Heart left ventricle (tissue), 16 donors: ENCODE data around the gene TMEM51. TPM values are rescaled to one million over a fixed set of nuclear protein-coding genes. Genes with fewer than 3 reads are reported as not detected.
A peak's percentile ranks its signal among the peaks of the same experiment; 100 is the strongest.

Experiments used
- ATAC-seq, 4 donors: fragments of 200-7000 bp; cut with Tn5 transposase; one replicate each; pipeline ENCODE4 v1.9.1; 2020 to 2022; ENCODE audit warnings: moderate library complexity in 4 of 4, mild to moderate bottlenecking in 3 of 4, moderate number of reproducible peaks in 1 of 4
- DNase-seq, 5 donors: peaks; one replicate each; pipeline ENCODE4 v3.0.0-alpha.2; 2020
- H3K27ac ChIP-seq, 12 donors: fragments of 200-600 bp; sonication (generic) in 4 of 12; one replicate each; pipeline versions ENCODE4 v1.5.0 to v1.8.0; 2016 to 2022; ENCODE audit warnings: mild to moderate bottlenecking in 2 of 12
- H3K27me3 ChIP-seq, 9 donors: fragments of 200-600 bp; sonication (generic) in 2 of 9; one replicate each; pipeline versions ENCODE4 v1.5.1 to v1.8.0; 2016 to 2022; ENCODE audit warnings: mild to moderate bottlenecking in 3 of 9
- H3K36me3 ChIP-seq, 9 donors: fragments of 200-600 bp; sonication (generic) in 2 of 9; one replicate each; pipeline versions ENCODE4 v1.5.0 to v1.8.0; 2018 to 2022; ENCODE audit warnings: mild to moderate bottlenecking in 2 of 9
- H3K4me1 ChIP-seq, 12 donors: fragments of 200-600 bp; sonication (generic) in 4 of 12; one replicate each; pipeline versions ENCODE4 v1.5.0 to v1.8.0; 2016 to 2022; ENCODE audit warnings: mild to moderate bottlenecking in 3 of 12
- H3K4me3 ChIP-seq, 12 donors: fragments of 200-600 bp; sonication (generic) in 4 of 12; one replicate each; pipeline versions ENCODE4 v1.5.0 to v1.8.0; 2017 to 2022; ENCODE audit warnings: mild to moderate bottlenecking in 9 of 12, moderate library complexity in 4 of 12
- H3K9me3 ChIP-seq, 12 donors: fragments of 200-600 bp; sonication (generic) in 4 of 12; one replicate each; pipeline versions ENCODE4 v1.5.0 to v1.8.0; 2016 to 2022; ENCODE audit warnings: mild to moderate bottlenecking in 1 of 12
- CTCF ChIP-seq, 12 donors: fragments of 200-600 bp; sonication (generic) in 4 of 12; IDR thresholded peaks; one replicate each; pipeline versions ENCODE4 v1.5.0 to v1.8.0; 2018 to 2022; ENCODE audit warnings: antibody characterized with exemption in 12 of 12, mild to moderate bottlenecking in 5 of 12
- POLR2A ChIP-seq, 2 donors: fragments of 450-650 bp; IDR thresholded peaks; one replicate each; pipeline ENCODE4 v1.6.1; 2017; ENCODE audit warnings: antibody characterized with exemption in 2 of 2, mild to moderate bottlenecking in 2 of 2, moderate library complexity in 2 of 2
- WGBS, 4 donors: extraction: QIAGEN DNeasy Blood & Tissue Kit in 2 of 4; methylation state at CpG; one replicate each; pipeline versions ENCODE4 v1.1.5 to v1.1.7; 2013 to 2018; 5-methylcytosine and 5-hydroxymethylcytosine counted together
- intact Hi-C, 10 donors: fragments of 100-400 bp; cut with DNase I; formaldehyde crosslinking; loops; one replicate each; pipeline versions ENCODE4 v1.11.1 to v1.14.2; 2022
- polyA plus RNA-seq, 2 donors: library from polyadenylated mRNA; stranded (reverse); fragments of 200-250 nt; gene quantifications; one replicate each; pipeline ENCODE4 v1.2.3, GENCODE V29; 2013
- total RNA-seq, 9 donors: library from RNA; depleted of rRNA in 2 of 9; stranded (reverse); fragments of >200 nt in 2 of 9; fragmentation: NEBNext Ultra II Directional in 3 of 9; extraction: Animal tissue kit (Norgen Biotek cat#: 25700) in 3 of 9; gene quantifications; one replicate each; pipeline versions ENCODE4 v1.1.0 to v1.2.4, GENCODE V29; 2016 to 2023
- donor health status: ischemic (EF 13 %, LVEDD 7.1; RV severe dilation, severe dysfunction).
- donor health status: healthy with polysubstance abuse.
- donor health status: DM: no; HTN: yes; CAD: no.
- donor health status: DM: no; HTN: no; CAD: no.
- donor health status: ischemic (EF 25% LVEDD 6.9; RV normal size, moderate dysfunction).
- donor health status: ischemic (EF 25% LVEDD 5.7; RV mildly dilated, moderate dysfunction).
- donor health status: healthy.
- donor health status: DM: yes; HTN: yes; CAD: no.
- donor health status: ischemic (EF 35%, LVEDD 5.7; RV mildly dilated, moderate dysfunction).
- donor health status: nonischemic (EF 11% LVEDD 7.7; RV severe dilation, severe dysfunction).
- donor health status: DM: yes; HTN: yes; CAD: no.
- donor health status: PGD.
- donor health status: ischemic (EF 29% LVEDD 5.4; RV normal size, mild dysfunction).
- donor health status: nonischemic (EF 23%, LVEDD 6.1; RV moderate dilation, normal function).

The TMEM51 gene
- total and polyA plus RNA-seq, 11 donors: 2.0 to 9.5 (median 3.8) TPM

GRCh38 chr1:15153842-15154479, 414 bp downstream of the TMEM51 start:
- H3K27me3 ChIP-seq: peaks cover 0 to 9% (median 0%) of the 10 kb centered on the region in 9 donors
- TF ChIP-seq POLR2A (IDR thresholded peaks at IDR 0.05) (no peak), CTCF (IDR thresholded peaks at IDR 0.05) (peak; percentile 52 to 80 (median 70))
- H3K36me3 ChIP-seq: no peaks in the 10 kb centered on the region
- WGBS, 4 donors: 0 to 2% (median 1%) methylated on average over 24 to 74 of the region's 74 CpGs
- H3K27ac ChIP-seq: peak overlapping the region in 11 of 12 donors; percentile 49 to 92 (median 77)
- peaks cover 0 to 62% (median 16%) of the 10 kb centered on the region in 12 donors for H3K4me1 ChIP-seq
- H3K9me3 ChIP-seq: no peaks in the 10 kb centered on the region
- intact Hi-C loops: loop anchor here in 9 of 10 donors (2.0 to 10.0 kb wide), 5 partner anchors 118 to 281 kb away; partner anchors contain the start of gene CTRC (in 2 of the 9)
- peak overlapping the region; percentile 57 to 90 (median 80) for H3K4me3 ChIP-seq
- ATAC-seq (peak in 3 of 4 donors; percentile 47 to 65 (median 55)), DNase-seq (peak; percentile 56 to 85 (median 73))

- DNase-seq (peak in 3 of 5 donors; percentile 27 to 52 (median 43)), ATAC-seq (peak in 2 of 4 donors; percentile 1 to 7)
- no peaks in the 10 kb centered on the region for H3K9me3 ChIP-seq
- WGBS, 4 donors: 5 to 21% (median 9%) methylated on average over 19 to 37 of the region's 37 CpGs
- H3K27ac ChIP-seq: peak overlapping the region in 10 of 12 donors; percentile 32 to 91 (median 76)
- TF ChIP-seq POLR2A (IDR thresholded peaks at IDR 0.05) (no peak), CTCF (IDR thresholded peaks at IDR 0.05) (no peak)
- H3K27me3 ChIP-seq: peaks cover 0 to 9% (median 0%) of the 10 kb centered on the region in 9 donors
- peak overlapping the region; percentile 57 to 90 (median 80) for H3K4me3 ChIP-seq
- no peaks in the 10 kb centered on the region for H3K36me3 ChIP-seq
- intact Hi-C loops: loop anchor here in 8 of 10 donors (5.0 to 10.0 kb wide), 5 partner anchors 58 to 280 kb away; partner anchors contain the start of gene CTRC (in 2 of the 8)
- peaks cover 0 to 68% (median 17%) of the 10 kb centered on the region in 12 donors for H3K4me1 ChIP-seq
Measured at GRCh38 chr1:15154480-15155036, 1.0 kb downstream of the TMEM51 start.

GRCh38 chr1:15155191-15155590, 1.6 kb downstream of the TMEM51 start:
- Histone ChIP-seq H3K4me1 (peaks cover 0 to 74% (median 19%) of the 10 kb centered on the region in 12 donors), H3K27ac (peak overlapping the region in 5 of 12 donors; percentile 50 to 91 (median 80)), H3K4me3 (peak overlapping the region in 7 of 12 donors; percentile 71 to 90 (median 82)), H3K36me3 (no peaks in the 10 kb centered on the region), H3K27me3 (peaks cover 0 to 9% (median 0%) of the 10 kb centered on the region in 9 donors), H3K9me3 (no peaks in the 10 kb centered on the region)
- TF ChIP-seq CTCF (IDR thresholded peaks at IDR 0.05): no peak
- no peak for TF ChIP-seq POLR2A (IDR thresholded peaks at IDR 0.05)
- WGBS, 4 donors: 82 to 94% (median 88%) methylated on average over 5 of the region's 5 CpGs
- intact Hi-C loops: loop anchor here in 4 of 10 donors (5.0 to 10.0 kb wide), 3 partner anchors 57 to 280 kb away; partner anchors contain the start of gene CTRC (in 2 of the 4)
- DNase-seq (no peak), ATAC-seq (no peak)
